HG03460 (cell line): ENCODE measurements around the gene ITGA6.

Source experiments
- ATAC-seq: cut with Tn5 transposase; IDR thresholded peaks from one replicate; pipeline ENCODE4 v1.9.1; 2021; ENCODE audit not compliant: unreplicated experiment

The ITGA6 gene

GRCh38 chr2:172464400-172465129, 37.2 kb downstream of the ITGA6 start:
- ATAC-seq, result no peak

GRCh38 chr2:172465417-172466334, 38.3 kb downstream of the ITGA6 start:
- ATAC-seq, result no peak

- no peak for ATAC-seq
Observed at GRCh38 chr2:172467382-172467781, 40.0 kb downstream of the ITGA6 start.

- ATAC-seq, result no peak
Observed at GRCh38 chr2:172470958-172471922, 43.9 kb downstream of the ITGA6 start.

- no peak for ATAC-seq
Observed at GRCh38 chr2:172472446-172473033, 45.2 kb downstream of the ITGA6 start.

- no peak for ATAC-seq
Observed at GRCh38 chr2:172473167-172473566, 45.8 kb downstream of the ITGA6 start.

- ATAC-seq, result no peak
Observed at GRCh38 chr2:172478353-172478752, 51.0 kb downstream of the ITGA6 start.

- ATAC-seq, result no peak
Observed at GRCh38 chr2:172480301-172481218, 53.2 kb downstream of the ITGA6 start.

GRCh38 chr2:172481507-172482262, 54.3 kb downstream of the ITGA6 start:
- no peak for ATAC-seq

GRCh38 chr2:172484253-172484652, 56.9 kb downstream of the ITGA6 start:
- ATAC-seq, result no peak

GRCh38 chr2:172484706-172485105, 57.3 kb downstream of the ITGA6 start:
- ATAC-seq, result no peak

GRCh38 chr2:172488556-172488955, 61.2 kb downstream of the ITGA6 start:
- no peak for ATAC-seq

GRCh38 chr2:172489681-172490080, 62.3 kb downstream of the ITGA6 start:
- no peak for ATAC-seq

GRCh38 chr2:172496160-172496608, 68.8 kb downstream of the ITGA6 start:
- no peak for ATAC-seq

- no peak for ATAC-seq
Observed at GRCh38 chr2:172507199-172507598, 79.8 kb downstream of the ITGA6 start.

GRCh38 chr2:172510088-172510487, 82.7 kb downstream of the ITGA6 start:
- ATAC-seq, result no peak

GRCh38 chr2:172510548-172510947, 83.2 kb downstream of the ITGA6 start:
- no peak for ATAC-seq

- ATAC-seq, result no peak
Observed at GRCh38 chr2:172512810-172513523, 85.6 kb downstream of the ITGA6 start.
